Immature natural killer cell (primary cell): ENCODE data around the gene PSME4. TPM values are rescaled to one million over a fixed set of nuclear protein-coding genes. Genes with fewer than 3 reads are reported as not detected.

Source experiments
- polyA plus RNA-seq, 3 donors: library from polyadenylated mRNA; unstranded; fragments of 300-500 nt; fragmentation: Illumina TruSeq; gene quantifications; one replicate each; pipeline ENCODE4 v1.2.3, GENCODE V29; 2021

PSME4 gene
- polyA plus RNA-seq, 3 donors from 2014 or later: 1.8 to 8.8 (median 4.2) TPM

Other genes starting within 250 kb of the PSME4 start
- gene CHAC2, start 203.2 kb downstream of the PSME4 start, polyA plus RNA-seq: 1 to 10 TPM; 2.3 to 4.3 (median 3.0) TPM
- 10 to 100 TPM; 13.0 to 15.2 (median 13.4) TPM for gene ASB3, start 184.0 kb downstream of the PSME4 start, polyA plus RNA-seq
- gene ERLEC1, start 183.9 kb downstream of the PSME4 start, polyA plus RNA-seq: 10 to 100 TPM; 43.2 to 94.3 (median 46.0) TPM
- not detected for gene GPR75, start 111.0 kb downstream of the PSME4 start, polyA plus RNA-seq
- 10 to 100 TPM; 18.8 to 20.0 (median 19.6) TPM for gene ACYP2, start 144.6 kb upstream of the PSME4 start, polyA plus RNA-seq